Endothelial cell of umbilical vein (primary cell): ENCODE measurements around the gene FANCG. TPM values are rescaled to one million over a fixed set of nuclear protein-coding genes. Genes with fewer than 3 reads are reported as not detected.
A peak's percentile ranks its signal among the peaks of the same experiment; 100 is the strongest.

Experiments used
- BruUV-seq: library from RNA; stranded (reverse); fragments of 400-500 nt; replicated peaks from 2 replicates; lab custom pipeline; 2021; lab: Mats Ljungman, UMichigan
- CTCF ChIA-PET: fragments of 300-600, 350-600 bp; sonication (Branson Sonifier 250); formaldehyde crosslinking; loops from one replicate; lab custom pipeline; 2021; ENCODE audit warnings: antibody characterized with exemption, inconsistent platforms; lab: Charles Lee
- POLR2A ChIA-PET: fragments of 300-600, 350-600 bp; sonication (Branson Sonifier 250); formaldehyde crosslinking; loops from one replicate; lab custom pipeline; 2021; ENCODE audit warnings: antibody characterized with exemption, inconsistent platforms; lab: Charles Lee
- DNase-seq: peaks from one replicate; pipeline ENCODE4 v3.0.0-alpha.2; 2011; ENCODE audit warnings: low read depth, low spot score
- FAIRE-seq: peaks from 2 replicates; lab custom pipeline; 2011; peaks lifted over from hg19 to GRCh38; lab: Jason Lieb, UNC
- H2AFZ ChIP-seq: 2 replicates; pipeline ENCODE4 v1.6.0; 2012; ENCODE audit warnings: low read depth, low read length, control low read depth, inconsistent platforms
- H3K27ac ChIP-seq: 2 replicates; pipeline ENCODE4 v1.5.1; 2011; ENCODE audit warnings: low read depth, mild to moderate bottlenecking, control low read depth, low read length, moderate library complexity; ENCODE audit not compliant: insufficient read depth
- H3K27me3 ChIP-seq, 2 experiments: 2 replicates each; pipeline versions ENCODE4 v1.6.0 to v1.6.1; 2011; ENCODE audit warnings: low read length in 2 of 2, mixed read lengths in 1 of 2; ENCODE audit not compliant: control insufficient read depth in 2 of 2, insufficient read depth in 2 of 2
- H3K36me3 ChIP-seq, 2 experiments: 2 replicates in 1 of 2; 3 replicates in 1 of 2; pipeline ENCODE4 v1.5.1; 2011; ENCODE audit warnings: low read length in 2 of 2, mild to moderate bottlenecking in 1 of 2, moderate library complexity in 1 of 2; ENCODE audit not compliant: control insufficient read depth in 2 of 2, insufficient read depth in 2 of 2; ENCODE audit errors: extremely low read depth in 1 of 2
- H3K4me1 ChIP-seq: 3 replicates; pipeline ENCODE4 v1.5.1; 2011; ENCODE audit warnings: mild to moderate bottlenecking, low read length; ENCODE audit not compliant: control insufficient read depth, insufficient read depth; ENCODE audit errors: extremely low read depth
- H3K4me2 ChIP-seq: 2 replicates; pipeline ENCODE4 v1.6.1; 2011; ENCODE audit warnings: low read length, control low read depth, mixed read lengths; ENCODE audit not compliant: insufficient read depth
- H3K4me3 ChIP-seq, 3 experiments: fragments of 200-600 bp in 1 of 3; sonication (generic), shearing (Covaris generic) in 1 of 3; replicated peaks in 1 of 3; 2 replicates each; pipeline ENCODE4 v1.5.1; 2011 to 2016; ENCODE audit warnings: control low read depth in 3 of 3, low read length in 3 of 3, mild to moderate bottlenecking in 2 of 3, inconsistent platforms in 1 of 3, low read depth in 1 of 3, moderate library complexity in 1 of 3; ENCODE audit not compliant: insufficient read depth in 1 of 3
- H3K79me2 ChIP-seq: 2 replicates; pipeline ENCODE4 v1.6.0; 2012; ENCODE audit warnings: low read length, inconsistent platforms; ENCODE audit not compliant: control insufficient read depth, insufficient read depth
- H3K9ac ChIP-seq: replicated peaks from 2 replicates; pipeline ENCODE3; 2011; ENCODE audit warnings: low read length, control low read depth; ENCODE audit not compliant: insufficient read depth; ENCODE audit errors: extremely low read depth
- H3K9me1 ChIP-seq: replicated peaks from 3 replicates; pipeline ENCODE4 v1.6.0; 2011; ENCODE audit warnings: mild to moderate bottlenecking, low read length; ENCODE audit not compliant: control insufficient read depth, insufficient read depth; ENCODE audit errors: extremely low read depth
- H3K9me3 ChIP-seq: replicated peaks from 2 replicates; pipeline ENCODE4 v1.5.1; 2012; ENCODE audit warnings: low read length, inconsistent platforms; ENCODE audit not compliant: control insufficient read depth, insufficient read depth
- H4K20me1 ChIP-seq: replicated peaks from 2 replicates; pipeline ENCODE3; 2011; ENCODE audit warnings: mild to moderate bottlenecking, low read length; ENCODE audit not compliant: control insufficient read depth, insufficient read depth; ENCODE audit errors: extremely low read depth
- CTCF ChIP-seq, 2 donors: IDR thresholded peaks; 1 replicate in 1 of 2; 2 replicates in 1 of 2; pipeline ENCODE4 v1.5.1; 2011; ENCODE audit warnings: low read length in 2 of 2, mild to moderate bottlenecking in 2 of 2, moderate library complexity in 2 of 2, control low read depth in 1 of 2, inconsistent platforms in 1 of 2, low read depth in 1 of 2; ENCODE audit not compliant: insufficient read depth in 1 of 2; ENCODE audit errors: extremely low read depth in 1 of 2
- EZH2 ChIP-seq: IDR thresholded peaks from 2 replicates; pipeline ENCODE4 v1.6.1; 2012; ENCODE audit warnings: borderline replicate concordance, low read depth, mild to moderate bottlenecking, moderate library complexity, low read length, inconsistent platforms; ENCODE audit not compliant: severe bottlenecking
- FOS ChIP-seq: IDR thresholded peaks from 2 replicates; pipeline ENCODE4 v1.6.1; 2011; ENCODE audit warnings: mild to moderate bottlenecking, low read length, moderate library complexity, borderline replicate concordance; ENCODE audit not compliant: insufficient read depth
- GATA2 ChIP-seq: IDR thresholded peaks from 2 replicates; pipeline ENCODE4 v1.7.0; 2011; ENCODE audit warnings: low read depth, mild to moderate bottlenecking, moderate library complexity, mixed read lengths, low read length; ENCODE audit not compliant: insufficient read length, insufficient read depth
- JUN ChIP-seq: IDR thresholded peaks from 2 replicates; pipeline ENCODE4 v1.6.1; 2011; ENCODE audit warnings: borderline replicate concordance, low read depth; ENCODE audit not compliant: insufficient read length, insufficient read depth
- MAX ChIP-seq: IDR thresholded peaks from 2 replicates; pipeline ENCODE4 v1.6.1; 2011; ENCODE audit not compliant: insufficient read depth, insufficient read length
- MYC ChIP-seq: IDR thresholded peaks from one replicate; pipeline ENCODE4 v1.6.1; 2011; ENCODE audit warnings: mild to moderate bottlenecking, low read depth, low read length
- POLR2A ChIP-seq: IDR thresholded peaks from 2 replicates; pipeline ENCODE4 v1.6.1; 2012; ENCODE audit warnings: low read depth, mild to moderate bottlenecking, control low read depth, low read length
- POLR2AphosphoS5 ChIP-seq: IDR thresholded peaks from 2 replicates; pipeline ENCODE4 v1.6.1; 2012; ENCODE audit warnings: low read depth, mild to moderate bottlenecking, control low read depth, low read length, moderate library complexity; ENCODE audit not compliant: insufficient read depth
- dilution Hi-C: fragments of 300-500 bp; cut with MboI; formaldehyde crosslinking; loops from one replicate; pipeline ENCODE4 v1.15.0; 2019; ENCODE audit warnings: low sequenced_read_pairs; ENCODE audit not compliant: extremely low pct_ligation_motif_present
- intact Hi-C: fragments of 100-400 bp; cut with micrococcal nuclease; formaldehyde crosslinking; loops from one replicate; pipeline ENCODE4 v1.10.0; 2022
- polyA plus RNA-seq, 4 experiments: library from polyadenylated mRNA; depleted of rRNA in 3 of 4; stranded (reverse) in 3 of 4; unstranded in 1 of 4; fragments of >200 nt; gene quantifications; 2 replicates each; pipeline versions ENCODE4 v1.2.1 to v1.2.3, GENCODE V29; 2011 to 2012; ENCODE audit warnings: missing spikeins in 1 of 4
- total RNA-seq: library from RNA; stranded (reverse); gene quantifications from 2 replicates; pipeline ENCODE4 v1.2.3, GENCODE V29; 2021

Gene FANCG
- total and polyA plus RNA-seq, 2 donors (not counting 3 experiments of a cell fraction or from before 2014, with no cell fraction given): 31.6 to 58.0 TPM

GRCh38 chr9:35103660-35104191 is 24.0 kb upstream of the FANCG start:
- dilution Hi-C loops: no loop called here
- POLR2A ChIA-PET: interaction anchor here (0.9 to 1.3 kb wide), 4 partner anchors 8 to 32 kb away, joined by 3 to 8 read pairs (median 4); partner anchors contain the start of gene VCP
- Histone ChIP-seq H3K27ac (peak overlapping the region; percentile 50), H3K9me3 (no peaks in the 10 kb centered on the region), H2AFZ (no peak overlapping the region), H3K4me3 (peak overlapping the region in 1 of 3 experiments; percentile 80), H3K4me1 (peaks cover 13% of the 10 kb centered on the region), H3K27me3 (no peaks in the 10 kb centered on the region), H3K36me3 (peaks cover 12 to 55% of the 10 kb centered on the region in 2 experiments), H3K9me1 (no peaks in the 10 kb centered on the region), H3K9ac (peak overlapping the region; percentile 91), H3K79me2 (peaks cover 13% of the 10 kb centered on the region), H4K20me1 (no peaks in the 10 kb centered on the region), H3K4me2 (peak overlapping the region; percentile 26)
- FAIRE-seq (no peak), DNase-seq (no peak)
- TF ChIP-seq MYC (no peak), GATA2 (no peak), JUN (no peak), EZH2 (no peak), FOS (no peak), MAX (no peak), CTCF (IDR thresholded peaks at IDR 0.05; ENCODE audit: extremely low read depth in 1 of 2, insufficient read depth in 1 of 2, low read depth in 1 of 2, low read length in 2 of 2) (no peak), POLR2AphosphoS5 (no peak), POLR2A (no peak)
- intact Hi-C loops: loop anchor here (1.0 kb wide), 1 partner anchor 8 kb away; no protein-coding TSS in a partner anchor
- CTCF ChIA-PET: interaction anchor here (1.1 to 3.0 kb wide), 4 partner anchors 10 to 343 kb away, joined by 3 to 13 read pairs (median 4); partner anchors contain the start of gene FANCG
- no TSS peak for BruUV-seq
